Measurements from ENCODE around the gene ANKMY1.

DNA sequence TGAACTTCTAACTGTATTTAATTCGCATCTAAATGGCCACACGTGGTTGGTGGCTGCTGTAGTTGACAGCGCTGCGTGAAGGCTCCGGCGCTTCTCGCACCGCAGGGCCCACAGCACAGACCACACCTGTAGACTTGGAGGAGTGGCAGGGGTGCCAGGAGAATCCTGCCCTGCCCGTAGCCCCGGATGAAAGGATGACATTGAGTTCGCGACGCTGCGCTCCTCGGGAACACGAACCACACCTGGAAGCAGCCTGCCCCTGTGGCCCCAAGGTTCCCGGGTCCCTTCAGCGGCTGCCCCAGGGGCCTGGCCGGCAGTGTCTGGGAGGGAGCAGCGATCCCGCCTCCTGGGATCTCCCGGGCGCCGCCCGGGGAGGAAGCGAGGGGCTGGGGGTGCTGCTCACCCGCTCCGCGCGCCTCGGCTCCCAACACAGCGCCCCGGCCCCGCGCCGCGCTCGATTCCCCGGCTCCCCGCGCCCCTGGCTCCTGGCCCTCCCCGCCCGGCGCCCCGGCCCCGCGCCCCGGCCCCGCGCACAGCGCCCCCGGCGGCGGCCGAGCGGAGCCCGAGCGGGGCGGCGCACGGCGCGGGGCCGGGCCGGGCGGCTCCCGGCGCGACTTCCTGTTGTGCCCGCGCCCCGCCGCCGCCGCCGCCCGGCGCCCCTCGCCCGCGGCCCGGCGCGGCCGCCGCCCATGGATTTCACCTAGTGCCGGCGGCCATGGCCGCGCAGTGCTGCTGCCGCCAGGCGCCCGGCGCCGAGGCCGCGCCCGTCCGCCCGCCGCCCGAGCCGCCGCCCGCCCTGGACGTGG is 10.3 kb upstream of the ANKMY1 start, which contains the start of gene RNPEPL1:
- TF ChIP-seq, protein P1, sequence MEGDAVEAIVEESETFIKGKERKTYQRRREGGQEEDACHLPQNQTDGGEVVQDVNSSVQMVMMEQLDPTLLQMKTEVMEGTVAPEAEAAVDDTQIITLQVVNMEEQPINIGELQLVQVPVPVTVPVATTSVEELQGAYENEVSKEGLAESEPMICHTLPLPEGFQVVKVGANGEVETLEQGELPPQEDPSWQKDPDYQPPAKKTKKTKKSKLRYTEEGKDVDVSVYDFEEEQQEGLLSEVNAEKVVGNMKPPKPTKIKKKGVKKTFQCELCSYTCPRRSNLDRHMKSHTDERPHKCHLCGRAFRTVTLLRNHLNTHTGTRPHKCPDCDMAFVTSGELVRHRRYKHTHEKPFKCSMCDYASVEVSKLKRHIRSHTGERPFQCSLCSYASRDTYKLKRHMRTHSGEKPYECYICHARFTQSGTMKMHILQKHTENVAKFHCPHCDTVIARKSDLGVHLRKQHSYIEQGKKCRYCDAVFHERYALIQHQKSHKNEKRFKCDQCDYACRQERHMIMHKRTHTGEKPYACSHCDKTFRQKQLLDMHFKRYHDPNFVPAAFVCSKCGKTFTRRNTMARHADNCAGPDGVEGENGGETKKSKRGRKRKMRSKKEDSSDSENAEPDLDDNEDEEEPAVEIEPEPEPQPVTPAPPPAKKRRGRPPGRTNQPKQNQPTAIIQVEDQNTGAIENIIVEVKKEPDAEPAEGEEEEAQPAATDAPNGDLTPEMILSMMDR (IDR thresholded peaks at IDR 0.05; ENCODE audit: insufficient read depth, low read depth, low read length) = no peak
- TF ChIP-seq EZH2 (IDR thresholded peaks at IDR 0.05; ENCODE audit: insufficient read depth, low read length) = no peak

Data from astrocyte (in vitro differentiated cells and primary cell).